BLaER1 treated with 17β-estradiol and CSF1 and Interleukin-3, amounts not matched to agents 10 nM and 100 nM (cell line): Measurements from ENCODE around the gene TCF7.

Experiments used
- H3K27ac ChIP-seq, 11 experiments: shearing (Covaris generic); formaldehyde crosslinking; 2 replicates each; pipeline ENCODE4 v1.8.1; 2022
- H3K27me3 ChIP-seq, 11 experiments: shearing (Covaris generic); formaldehyde crosslinking; 2 replicates each; pipeline ENCODE4 v1.8.1; 2022
- H3K36me3 ChIP-seq, 11 experiments: shearing (Covaris generic); formaldehyde crosslinking; 2 replicates each; pipeline ENCODE4 v1.8.1; 2022
- H3K4me1 ChIP-seq, 10 experiments: shearing (Covaris generic); formaldehyde crosslinking; 2 replicates each; pipeline ENCODE4 v1.8.1; 2022
- H3K4me2 ChIP-seq, 11 experiments: shearing (Covaris generic); formaldehyde crosslinking; 2 replicates each; pipeline ENCODE4 v1.8.1; 2022
- H3K4me3 ChIP-seq, 10 experiments: shearing (Covaris generic); formaldehyde crosslinking; 2 replicates each; pipeline ENCODE4 v1.8.1; 2022
- H3K9ac ChIP-seq, 11 experiments: shearing (Covaris generic); formaldehyde crosslinking; 2 replicates each; pipeline ENCODE4 v1.8.1; 2022
- H3K9me3 ChIP-seq, 11 experiments: shearing (Covaris generic); formaldehyde crosslinking; replicated peaks in 1 of 11; 2 replicates each; pipeline ENCODE4 v1.8.1; 2022
- H4K20me1 ChIP-seq, 11 experiments: shearing (Covaris generic); formaldehyde crosslinking; 2 replicates each; pipeline ENCODE4 v1.8.1; 2022
- Cebpa-rat ChIP-seq, 11 experiments: shearing (Covaris generic); IDR thresholded peaks; 2 replicates each; pipeline ENCODE4 v1.8.1; 2022

Gene TCF7

DNA sequence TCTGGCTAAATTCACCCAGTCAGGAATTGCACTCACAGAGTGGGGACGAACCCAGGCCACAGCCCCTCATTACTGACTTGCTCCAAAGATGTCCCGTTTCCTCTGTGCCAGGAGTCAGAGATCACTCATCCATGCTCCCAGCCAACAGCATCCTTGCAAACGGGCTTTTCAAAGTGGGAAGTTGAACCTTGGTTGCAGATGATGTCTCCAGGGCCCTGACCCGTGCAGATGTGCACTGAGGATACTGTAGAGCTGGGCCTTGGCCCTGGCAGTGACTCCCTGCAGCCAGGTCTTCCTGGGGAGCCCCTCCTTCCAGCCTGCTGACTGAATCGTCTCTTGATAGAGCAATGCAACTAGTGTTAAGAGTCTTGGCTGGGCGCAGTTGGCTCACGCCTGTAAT lies 22.3 kb downstream of the TCF7 start:
- Histone ChIP-seq H3K9me3 (no peaks in the 10 kb centered on the region), H3K4me3 (no peak overlapping the region), H3K4me1 (peaks cover 44 to 95% (median 87%) of the 10 kb centered on the region in 10 experiments), H3K27ac (no peak overlapping the region), H3K27me3 (no peaks in the 10 kb centered on the region), H4K20me1 (peaks cover 87 to 100% (median 99%) of the 10 kb centered on the region in 11 experiments), H3K4me2 (peak overlapping the region in 10 of 11 experiments; percentile 72 to 90 (median 82); a peak in 17 of 22 replicates), H3K36me3 (peaks cover 32 to 88% (median 58%) of the 10 kb centered on the region in 11 experiments), H3K9ac (no peak overlapping the region)
- TF ChIP-seq Cebpa-rat (IDR thresholded peaks at IDR 0.05): no peak

GRCh38 chr5:134138416-134139376 lies 24.2 kb downstream of the TCF7 start:
- Histone ChIP-seq H3K4me1 (peaks cover 35 to 78% (median 70%) of the 10 kb centered on the region in 10 experiments), H3K9ac (peak overlapping the region in 2 of 11 experiments; percentile 10 to 34; a peak in 3 of 22 replicates), H3K4me3 (no peak overlapping the region), H3K36me3 (peaks cover 39 to 93% (median 64%) of the 10 kb centered on the region in 11 experiments), H3K9me3 (no peaks in the 10 kb centered on the region), H3K27ac (peak overlapping the region in 4 of 11 experiments; percentile 12 to 50 (median 21); a peak in 5 of 22 replicates), H3K27me3 (no peaks in the 10 kb centered on the region), H3K4me2 (peak overlapping the region; percentile 72 to 90 (median 80)), H4K20me1 (peaks cover 87 to 99% (median 97%) of the 10 kb centered on the region in 11 experiments)
- no peak for TF ChIP-seq Cebpa-rat (IDR thresholded peaks at IDR 0.05)

DNA sequence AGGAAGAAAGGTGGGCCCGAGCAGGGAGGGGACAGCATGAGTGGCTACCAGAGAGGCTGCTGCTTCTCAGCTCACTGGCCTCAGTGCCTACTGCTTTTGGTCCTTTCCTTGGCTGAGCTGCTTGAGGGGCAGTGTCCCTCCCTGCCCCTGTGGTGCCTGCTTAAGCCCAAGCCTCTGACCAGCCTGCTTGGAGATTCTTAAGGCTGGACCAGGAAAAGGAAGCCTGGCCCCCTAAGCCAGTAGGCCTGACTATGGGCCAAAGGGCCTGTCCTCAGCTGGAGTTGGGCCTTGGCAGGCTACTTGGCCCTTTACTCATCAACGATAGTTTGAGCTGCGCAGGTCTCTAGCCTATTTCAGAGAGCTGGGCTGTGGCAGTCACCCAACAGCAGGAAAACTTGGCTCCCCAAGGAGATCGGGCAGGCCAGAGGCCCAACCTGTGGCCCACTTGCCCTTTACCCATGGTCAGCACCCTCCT lies 24.9 kb downstream of the TCF7 start:
- Histone ChIP-seq H3K9ac (peak overlapping the region in 2 of 11 experiments; percentile 10 to 19; a peak in 1 of 22 replicates), H3K27ac (peak overlapping the region in 3 of 11 experiments; percentile 18 to 50 (median 24); a peak in 4 of 22 replicates)

GRCh38 chr5:134139891-134140469 lies 25.5 kb downstream of the TCF7 start:
- Histone ChIP-seq H3K4me2 (peak overlapping the region in 4 of 11 experiments; percentile 4 to 90 (median 78); a peak in 5 of 22 replicates), H3K9ac (0 out of 22 replicates have a peak overlapping the region, but pooled peaks of 2 of the 11 experiments have one; percentile 10 to 19), H4K20me1 (peaks cover 87 to 99% (median 97%) of the 10 kb centered on the region in 11 experiments), H3K27me3 (no peaks in the 10 kb centered on the region), H3K27ac (peak overlapping the region in 2 of 11 experiments; percentile 18 to 50; a peak in 1 of 22 replicates), H3K36me3 (peaks cover 41 to 93% (median 64%) of the 10 kb centered on the region in 11 experiments), H3K9me3 (no peaks in the 10 kb centered on the region), H3K4me1 (peaks cover 28 to 65% (median 57%) of the 10 kb centered on the region in 10 experiments), H3K4me3 (no peak overlapping the region)
- no peak for TF ChIP-seq Cebpa-rat (IDR thresholded peaks at IDR 0.05)

More for the DNA sequence above, 24.9 kb downstream of the TCF7 start:
- H4K20me1 ChIP-seq: peaks cover 87 to 99% (median 97%) of the 10 kb centered on the region in 11 experiments
- H3K4me3 ChIP-seq: no peak overlapping the region
- H3K36me3 ChIP-seq: peaks cover 40 to 93% (median 64%) of the 10 kb centered on the region in 11 experiments
- H3K9me3 ChIP-seq: no peaks in the 10 kb centered on the region
- no peak for TF ChIP-seq Cebpa-rat (IDR thresholded peaks at IDR 0.05)
- no peaks in the 10 kb centered on the region for H3K27me3 ChIP-seq
- H3K4me2 ChIP-seq: peak overlapping the region in 8 of 11 experiments; percentile 72 to 90 (median 81); a peak in 11 of 22 replicates
- peaks cover 28 to 71% (median 63%) of the 10 kb centered on the region in 10 experiments for H3K4me1 ChIP-seq

- Histone ChIP-seq H3K4me2 (peak overlapping the region in 5 of 11 experiments; percentile 4 to 34 (median 6); a peak in 5 of 22 replicates), H3K27me3 (no peaks in the 10 kb centered on the region), H3K9ac (no peak overlapping the region), H3K36me3 (peaks cover 44 to 93% (median 65%) of the 10 kb centered on the region in 11 experiments), H3K9me3 (no peaks in the 10 kb centered on the region), H4K20me1 (peaks cover 87 to 99% (median 97%) of the 10 kb centered on the region in 11 experiments), H3K4me1 (peaks cover 28 to 59% (median 51%) of the 10 kb centered on the region in 10 experiments), H3K27ac (no peak overlapping the region), H3K4me3 (no peak overlapping the region)
- TF ChIP-seq Cebpa-rat (IDR thresholded peaks at IDR 0.05): no peak
Observed at GRCh38 chr5:134140530-134141201, 26.2 kb downstream of the TCF7 start.

DNA sequence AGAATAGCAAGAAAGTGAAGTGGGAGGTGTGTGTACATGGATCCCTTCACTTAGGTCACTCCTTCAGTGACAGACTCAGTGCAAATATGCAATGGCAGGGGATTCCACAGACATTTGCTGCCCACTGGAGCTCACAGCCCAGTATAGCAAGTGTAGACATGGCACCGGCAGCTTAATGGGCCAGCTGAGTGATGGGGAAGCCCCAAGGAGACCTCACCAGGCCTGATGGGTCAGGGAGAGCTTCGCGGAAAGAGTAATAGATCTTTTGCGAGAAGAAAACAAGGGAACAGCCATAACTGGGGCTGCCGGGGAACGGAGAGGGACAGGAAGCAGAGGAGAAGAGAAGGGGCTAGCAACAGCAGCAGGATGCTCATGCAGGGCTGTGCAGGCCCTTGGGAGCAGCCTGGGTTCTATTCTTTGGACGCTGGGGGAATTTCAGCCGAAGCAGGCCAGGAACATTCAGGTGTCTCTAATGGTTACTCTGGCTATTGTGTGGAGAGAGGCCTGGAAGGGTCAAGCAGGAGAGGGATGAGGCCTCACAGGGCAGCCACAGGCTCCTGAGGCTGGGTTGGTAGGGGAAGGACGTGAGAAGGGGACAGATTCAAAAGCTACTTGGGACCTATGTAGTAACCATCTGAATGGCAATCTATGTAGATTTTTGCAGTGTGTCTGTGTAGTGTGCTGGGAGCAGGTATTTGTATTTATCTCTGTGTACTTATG lies 27.0 kb downstream of the TCF7 start:
- Histone ChIP-seq H3K36me3 (peaks cover 43 to 93% (median 65%) of the 10 kb centered on the region in 11 experiments), H3K9me3 (no peaks in the 10 kb centered on the region), H3K4me3 (no peak overlapping the region), H3K27ac (no peak overlapping the region), H3K4me2 (no peak overlapping the region), H3K4me1 (peaks cover 28 to 52% (median 47%) of the 10 kb centered on the region in 10 experiments), H3K27me3 (no peaks in the 10 kb centered on the region), H4K20me1 (peaks cover 87 to 99% (median 97%) of the 10 kb centered on the region in 11 experiments), H3K9ac (no peak overlapping the region)
- no peak for TF ChIP-seq Cebpa-rat (IDR thresholded peaks at IDR 0.05)

DNA sequence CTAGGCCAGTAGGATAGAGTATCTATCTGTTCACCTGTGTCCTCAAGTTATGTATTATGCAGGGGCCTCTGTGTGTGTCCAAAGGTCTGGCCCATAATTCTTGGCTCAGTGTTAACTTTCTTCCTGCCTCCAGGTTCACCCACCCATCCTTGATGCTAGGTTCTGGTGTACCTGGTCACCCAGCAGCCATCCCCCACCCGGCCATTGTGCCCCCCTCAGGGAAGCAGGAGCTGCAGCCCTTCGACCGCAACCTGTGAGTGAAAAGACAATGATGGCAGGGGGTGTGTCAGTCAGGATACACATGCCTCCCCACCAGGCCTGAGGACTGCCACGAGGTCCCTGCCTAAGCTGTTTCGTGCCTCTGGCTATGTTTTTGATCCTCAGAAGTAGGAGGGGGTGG lies 27.6 kb downstream of the TCF7 start:
- Histone ChIP-seq H4K20me1 (peaks cover 88 to 99% (median 97%) of the 10 kb centered on the region in 11 experiments), H3K27me3 (no peaks in the 10 kb centered on the region), H3K36me3 (peaks cover 42 to 93% (median 65%) of the 10 kb centered on the region in 11 experiments), H3K9ac (no peak overlapping the region; a peak in 1 of 22 replicates), H3K9me3 (no peaks in the 10 kb centered on the region), H3K4me1 (peaks cover 23 to 47% (median 42%) of the 10 kb centered on the region in 10 experiments), H3K4me3 (no peak overlapping the region), H3K4me2 (no peak overlapping the region), H3K27ac (no peak overlapping the region)
- TF ChIP-seq Cebpa-rat (IDR thresholded peaks at IDR 0.05): no peak

DNA sequence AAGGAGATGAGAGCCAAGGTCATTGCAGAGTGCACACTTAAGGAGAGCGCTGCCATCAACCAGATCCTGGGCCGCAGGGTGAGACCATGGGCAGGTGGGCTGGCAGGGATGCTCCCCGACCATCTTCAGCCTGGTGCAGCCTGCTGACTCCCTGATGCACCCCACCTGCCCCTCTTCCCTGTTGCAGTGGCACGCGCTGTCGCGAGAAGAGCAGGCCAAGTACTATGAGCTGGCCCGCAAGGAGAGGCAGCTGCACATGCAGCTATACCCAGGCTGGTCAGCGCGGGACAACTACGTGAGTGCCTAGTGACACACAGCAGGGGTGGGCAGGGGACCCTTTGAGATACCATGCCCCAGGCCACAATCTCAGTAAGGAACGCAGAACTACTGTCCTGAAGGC lies 28.3 kb downstream of the TCF7 start:
- Histone ChIP-seq H3K9me3 (no peaks in the 10 kb centered on the region), H3K27ac (no peak overlapping the region), H3K4me2 (no peak overlapping the region), H4K20me1 (peaks cover 95 to 100% (median 99%) of the 10 kb centered on the region in 11 experiments), H3K36me3 (peaks cover 49 to 93% (median 71%) of the 10 kb centered on the region in 11 experiments), H3K9ac (peak overlapping the region in 3 of 11 experiments; percentile 1 to 34 (median 7); a peak in 2 of 22 replicates), H3K27me3 (no peaks in the 10 kb centered on the region), H3K4me3 (no peak overlapping the region), H3K4me1 (peaks cover 15 to 39% (median 34%) of the 10 kb centered on the region in 10 experiments)
- TF ChIP-seq Cebpa-rat (IDR thresholded peaks at IDR 0.05): no peak
